Neural cell (in vitro differentiated cells): ENCODE measurements around the gene PSMB1. TPM values are rescaled to one million over a fixed set of nuclear protein-coding genes. Genes with fewer than 3 reads are reported as not detected.
A peak's percentile ranks its signal among the peaks of the same experiment; 100 is the strongest.

Experiments used
- H2AFZ ChIP-seq: fragments of 200-600, 300-800 bp; sonication (generic), shearing (Covaris generic); 2 replicates; pipeline ENCODE4 v1.6.0; 2014; ENCODE audit warnings: low read depth, mild to moderate bottlenecking, antibody characterized with exemption, low read length, moderate library complexity
- H3F3A ChIP-seq: fragments of 200-600 bp; shearing (Covaris generic); 2 replicates; pipeline ENCODE4 v1.6.1; 2016; ENCODE audit warnings: mild to moderate bottlenecking, moderate library complexity, mixed read lengths, antibody characterized with exemption, low read length; ENCODE audit not compliant: insufficient read depth, poor library complexity, severe bottlenecking
- H3K27ac ChIP-seq: fragments of 200-600, 300-800 bp; sonication (generic), shearing (Covaris generic); 2 replicates; pipeline ENCODE4 v1.5.1; 2014; ENCODE audit warnings: mild to moderate bottlenecking, low read length, moderate library complexity
- H3K27me3 ChIP-seq: fragments of 300-800, 200-600 bp; sonication (generic), shearing (Covaris generic); 2 replicates; pipeline ENCODE4 v1.6.0; 2014; ENCODE audit warnings: mild to moderate bottlenecking, low read depth, low read length, moderate library complexity; ENCODE audit not compliant: insufficient read depth
- H3K36me3 ChIP-seq: fragments of 300-800, 200-600 bp; sonication (generic), shearing (Covaris generic); 2 replicates; pipeline ENCODE4 v1.5.1; 2014; ENCODE audit warnings: mild to moderate bottlenecking, antibody characterized with exemption, low read length, moderate library complexity; ENCODE audit not compliant: insufficient read depth
- H3K4me2 ChIP-seq: fragments of 300-800, 200-600 bp; sonication (generic), shearing (Covaris generic); 2 replicates; pipeline ENCODE4 v1.6.0; 2014; ENCODE audit warnings: mild to moderate bottlenecking, low read length
- H3K4me3 ChIP-seq: fragments of 300-800, 200-600 bp; sonication (generic), shearing (Covaris generic); 2 replicates; pipeline ENCODE4 v1.5.1; 2014; ENCODE audit warnings: mild to moderate bottlenecking, low read length, moderate library complexity
- H3K79me2 ChIP-seq: fragments of 200-600 bp; shearing (Covaris generic); replicated peaks from 2 replicates; pipeline ENCODE4 v1.6.0; 2014; ENCODE audit warnings: mild to moderate bottlenecking, low read length, moderate library complexity; ENCODE audit not compliant: insufficient read depth
- H3K9ac ChIP-seq: fragments of 300-800, 200-600 bp; sonication (generic), shearing (Covaris generic); 2 replicates; pipeline ENCODE4 v1.6.1; 2016; ENCODE audit warnings: mild to moderate bottlenecking, low read length, mixed read lengths
- H3K9me2 ChIP-seq: fragments of 200-600 bp; shearing (Covaris generic); 2 replicates; pipeline ENCODE4 v1.6.1; 2016; ENCODE audit warnings: mild to moderate bottlenecking, low read length, mixed read lengths; ENCODE audit not compliant: insufficient read depth
- H3K9me3 ChIP-seq: fragments of 200-600, 300-800 bp; sonication (generic), shearing (Covaris generic); 2 replicates; pipeline ENCODE4 v1.6.1; 2016; ENCODE audit warnings: mild to moderate bottlenecking, mixed run types, low read length, moderate library complexity, mixed read lengths
- H4K20me1 ChIP-seq: fragments of 200-600 bp; shearing (Covaris generic); 2 replicates; pipeline ENCODE4 v1.6.1; 2016; ENCODE audit warnings: mild to moderate bottlenecking, mixed run types; ENCODE audit not compliant: insufficient read depth
- EP300 ChIP-seq: fragments of 450-650 bp; conservative IDR thresholded peaks from 2 replicates; pipeline ENCODE4 v1.6.1; 2014; ENCODE audit warnings: antibody characterized with exemption, mild to moderate bottlenecking, moderate library complexity; ENCODE audit not compliant: poor library complexity, severe bottlenecking
- EZH2 ChIP-seq: fragments of 200-600, 300-800 bp; shearing (Covaris generic), sonication (generic); IDR thresholded peaks from 2 replicates; pipeline ENCODE4 v1.6.1; 2014; ENCODE audit warnings: antibody characterized with exemption, low read length, borderline replicate concordance, mild to moderate bottlenecking; ENCODE audit not compliant: insufficient read depth, poor library complexity, severe bottlenecking
- MXI1 ChIP-seq: fragments of 450-650 bp; conservative IDR thresholded peaks from 2 replicates; pipeline ENCODE4 v1.6.1; 2014; ENCODE audit warnings: antibody characterized with exemption, mild to moderate bottlenecking; ENCODE audit not compliant: poor library complexity, severe bottlenecking
- POLR2AphosphoS5 ChIP-seq: IDR thresholded peaks from 2 replicates; pipeline ENCODE4 v1.6.1; 2012
- RAD21 ChIP-seq: fragments of 450-650 bp; conservative IDR thresholded peaks from 2 replicates; pipeline ENCODE4 v1.6.1; 2014; ENCODE audit warnings: antibody characterized with exemption, mild to moderate bottlenecking, moderate library complexity
- SMC3 ChIP-seq: fragments of 450-650 bp; conservative IDR thresholded peaks from 2 replicates; pipeline ENCODE4 v1.6.1; 2014; ENCODE audit warnings: antibody characterized with exemption, mild to moderate bottlenecking, moderate library complexity; ENCODE audit not compliant: poor library complexity
- TAF1 ChIP-seq: IDR thresholded peaks from 2 replicates; pipeline ENCODE4 v1.6.1; 2012; ENCODE audit warnings: low read depth
- polyA plus RNA-seq: library from polyadenylated mRNA; depleted of rRNA; stranded (reverse); fragments of >200 nt; gene quantifications from 2 replicates; pipeline ENCODE4 v1.2.3, GENCODE V29; 2014
- TF ChIP-seq, protein P1 (sequence below): IDR thresholded peaks from 2 replicates; pipeline ENCODE4 v1.6.1; 2012; ENCODE audit warnings: borderline replicate concordance
- TF ChIP-seq, protein P2 (sequence below): fragments of 450-650 bp; IDR thresholded peaks from 2 replicates; pipeline ENCODE4 v1.5.1; 2014; ENCODE audit warnings: antibody characterized with exemption, mild to moderate bottlenecking, moderate library complexity; ENCODE audit not compliant: poor library complexity, severe bottlenecking

Gene PSMB1
- polyA plus RNA-seq, 1 donor from 2014 or later = 365 TPM

GRCh38 chr6:170553534-170554012 lies 466 bp upstream of the PSMB1 start:
- H3K9ac ChIP-seq = peak overlapping the region; percentile 89
- H4K20me1 ChIP-seq = no peaks in the 10 kb centered on the region
- TF ChIP-seq RAD21 (peak; percentile 3), MXI1 (peak; percentile 78), POLR2AphosphoS5 (peak; percentile 62), SMC3 (no peak), EP300 (peak; percentile 95), TAF1 (no peak), EZH2 (no peak)
- TF ChIP-seq, protein P1, sequence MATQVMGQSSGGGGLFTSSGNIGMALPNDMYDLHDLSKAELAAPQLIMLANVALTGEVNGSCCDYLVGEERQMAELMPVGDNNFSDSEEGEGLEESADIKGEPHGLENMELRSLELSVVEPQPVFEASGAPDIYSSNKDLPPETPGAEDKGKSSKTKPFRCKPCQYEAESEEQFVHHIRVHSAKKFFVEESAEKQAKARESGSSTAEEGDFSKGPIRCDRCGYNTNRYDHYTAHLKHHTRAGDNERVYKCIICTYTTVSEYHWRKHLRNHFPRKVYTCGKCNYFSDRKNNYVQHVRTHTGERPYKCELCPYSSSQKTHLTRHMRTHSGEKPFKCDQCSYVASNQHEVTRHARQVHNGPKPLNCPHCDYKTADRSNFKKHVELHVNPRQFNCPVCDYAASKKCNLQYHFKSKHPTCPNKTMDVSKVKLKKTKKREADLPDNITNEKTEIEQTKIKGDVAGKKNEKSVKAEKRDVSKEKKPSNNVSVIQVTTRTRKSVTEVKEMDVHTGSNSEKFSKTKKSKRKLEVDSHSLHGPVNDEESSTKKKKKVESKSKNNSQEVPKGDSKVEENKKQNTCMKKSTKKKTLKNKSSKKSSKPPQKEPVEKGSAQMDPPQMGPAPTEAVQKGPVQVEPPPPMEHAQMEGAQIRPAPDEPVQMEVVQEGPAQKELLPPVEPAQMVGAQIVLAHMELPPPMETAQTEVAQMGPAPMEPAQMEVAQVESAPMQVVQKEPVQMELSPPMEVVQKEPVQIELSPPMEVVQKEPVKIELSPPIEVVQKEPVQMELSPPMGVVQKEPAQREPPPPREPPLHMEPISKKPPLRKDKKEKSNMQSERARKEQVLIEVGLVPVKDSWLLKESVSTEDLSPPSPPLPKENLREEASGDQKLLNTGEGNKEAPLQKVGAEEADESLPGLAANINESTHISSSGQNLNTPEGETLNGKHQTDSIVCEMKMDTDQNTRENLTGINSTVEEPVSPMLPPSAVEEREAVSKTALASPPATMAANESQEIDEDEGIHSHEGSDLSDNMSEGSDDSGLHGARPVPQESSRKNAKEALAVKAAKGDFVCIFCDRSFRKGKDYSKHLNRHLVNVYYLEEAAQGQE = no peak
- TF ChIP-seq, protein P2, sequence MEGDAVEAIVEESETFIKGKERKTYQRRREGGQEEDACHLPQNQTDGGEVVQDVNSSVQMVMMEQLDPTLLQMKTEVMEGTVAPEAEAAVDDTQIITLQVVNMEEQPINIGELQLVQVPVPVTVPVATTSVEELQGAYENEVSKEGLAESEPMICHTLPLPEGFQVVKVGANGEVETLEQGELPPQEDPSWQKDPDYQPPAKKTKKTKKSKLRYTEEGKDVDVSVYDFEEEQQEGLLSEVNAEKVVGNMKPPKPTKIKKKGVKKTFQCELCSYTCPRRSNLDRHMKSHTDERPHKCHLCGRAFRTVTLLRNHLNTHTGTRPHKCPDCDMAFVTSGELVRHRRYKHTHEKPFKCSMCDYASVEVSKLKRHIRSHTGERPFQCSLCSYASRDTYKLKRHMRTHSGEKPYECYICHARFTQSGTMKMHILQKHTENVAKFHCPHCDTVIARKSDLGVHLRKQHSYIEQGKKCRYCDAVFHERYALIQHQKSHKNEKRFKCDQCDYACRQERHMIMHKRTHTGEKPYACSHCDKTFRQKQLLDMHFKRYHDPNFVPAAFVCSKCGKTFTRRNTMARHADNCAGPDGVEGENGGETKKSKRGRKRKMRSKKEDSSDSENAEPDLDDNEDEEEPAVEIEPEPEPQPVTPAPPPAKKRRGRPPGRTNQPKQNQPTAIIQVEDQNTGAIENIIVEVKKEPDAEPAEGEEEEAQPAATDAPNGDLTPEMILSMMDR = no peak
- H3F3A ChIP-seq = no peaks in the 10 kb centered on the region
- H3K9me3 ChIP-seq = no peaks in the 10 kb centered on the region
- peak overlapping the region; percentile 84 for H3K27ac ChIP-seq
- H3K4me2 ChIP-seq = peak overlapping the region; percentile 51
- peak overlapping the region; percentile 86 for H3K4me3 ChIP-seq
- no peaks in the 10 kb centered on the region for H3K9me2 ChIP-seq
- H3K27me3 ChIP-seq = no peaks in the 10 kb centered on the region
- H3K79me2 ChIP-seq = peaks cover 73% of the 10 kb centered on the region
- no peaks in the 10 kb centered on the region for H3K36me3 ChIP-seq
- peak overlapping the region; percentile 69 for H2AFZ ChIP-seq

DNA sequence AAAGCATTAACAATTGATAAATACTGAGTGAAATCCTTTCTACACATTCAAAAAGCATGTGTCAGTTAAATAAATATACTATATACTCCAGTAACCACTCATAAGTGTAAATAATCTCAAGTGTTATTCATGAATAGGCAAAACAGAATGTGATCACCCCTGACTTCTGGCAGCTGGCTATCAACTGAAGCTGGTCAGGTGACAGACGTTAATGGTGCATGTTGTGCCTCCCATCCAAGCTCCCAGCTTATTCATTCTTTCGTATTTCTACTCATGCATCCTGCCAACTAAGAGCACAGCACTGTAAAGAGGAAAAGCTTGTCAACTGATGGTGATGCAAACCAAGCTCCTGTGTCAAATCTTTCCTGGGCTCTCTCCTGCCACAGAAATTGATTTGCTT lies 7.7 kb downstream of the PSMB1 start:
- no peak for TF ChIP-seq SMC3
- TF ChIP-seq, protein P1 = no peak
- no peak for TF ChIP-seq TAF1
- TF ChIP-seq EP300 = no peak
- TF ChIP-seq POLR2AphosphoS5 = no peak
- TF ChIP-seq, protein P2 = no peak
- no peak for TF ChIP-seq EZH2
- no peak for TF ChIP-seq MXI1
- no peak for TF ChIP-seq RAD21
- Histone ChIP-seq H3K9me3 (no peaks in the 10 kb centered on the region), H3F3A (no peaks in the 10 kb centered on the region), H3K9me2 (no peaks in the 10 kb centered on the region), H3K27ac (no peak overlapping the region), H2AFZ (no peak overlapping the region), H3K4me3 (no peak overlapping the region), H3K27me3 (no peaks in the 10 kb centered on the region), H3K79me2 (peaks cover 49% of the 10 kb centered on the region), H3K36me3 (peaks cover 5% of the 10 kb centered on the region), H3K9ac (no peak overlapping the region), H4K20me1 (no peaks in the 10 kb centered on the region), H3K4me2 (no peak overlapping the region)
